Measurements from ENCODE around the gene C17orf107. TPM values are rescaled to one million over a fixed set of nuclear protein-coding genes. Genes with fewer than 3 reads are reported as not detected.
A peak's percentile ranks its signal among the peaks of the same experiment; 100 is the strongest.

The C17orf107 gene
- total and polyA plus RNA-seq, 2 of the 13 experiments (the other 11 are each of a cell fraction or from before 2014, with no cell fraction given) = 0.20 to 0.59 TPM

DNA sequence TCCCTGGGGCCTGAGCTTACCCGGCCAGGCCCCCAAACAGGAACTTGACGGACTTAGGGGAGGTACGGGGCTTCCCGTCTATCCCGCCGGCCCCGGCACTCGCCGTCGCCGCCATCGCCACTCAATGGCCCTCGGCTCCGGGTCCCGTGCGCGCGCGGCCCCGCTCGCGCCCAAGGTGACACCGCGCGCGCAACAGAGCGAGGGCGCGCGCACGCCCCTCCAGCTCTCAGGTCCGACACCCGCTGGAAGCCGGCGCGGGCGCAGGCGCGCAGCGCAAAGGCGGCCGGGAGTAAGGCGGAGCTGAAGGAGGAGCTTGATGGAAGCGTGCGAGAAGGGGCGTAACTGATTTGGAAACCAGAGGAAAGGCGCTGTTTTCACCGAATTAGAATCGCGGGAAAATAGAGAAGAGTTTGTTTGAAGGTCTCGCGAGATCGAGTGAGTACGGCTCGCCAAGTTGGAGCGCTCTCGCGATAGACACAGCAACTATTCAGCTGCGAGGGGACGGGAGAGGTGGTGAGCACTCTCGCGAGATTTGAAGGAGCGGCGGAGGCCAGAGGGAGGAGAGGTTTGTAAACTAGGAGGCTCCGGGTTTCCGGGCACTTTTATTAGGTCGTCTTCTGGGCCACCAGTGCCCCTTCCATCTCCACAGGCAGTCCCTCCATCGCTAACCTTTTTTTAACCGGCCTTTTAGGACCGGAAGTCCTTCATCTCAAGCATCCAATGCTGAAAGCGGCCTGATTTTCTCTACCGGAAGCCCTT, 40.6 kb downstream of the C17orf107 start, which contains the start of the genes RNF167 and SLC25A11 (continued):
- TF ChIP-seq, protein P1, sequence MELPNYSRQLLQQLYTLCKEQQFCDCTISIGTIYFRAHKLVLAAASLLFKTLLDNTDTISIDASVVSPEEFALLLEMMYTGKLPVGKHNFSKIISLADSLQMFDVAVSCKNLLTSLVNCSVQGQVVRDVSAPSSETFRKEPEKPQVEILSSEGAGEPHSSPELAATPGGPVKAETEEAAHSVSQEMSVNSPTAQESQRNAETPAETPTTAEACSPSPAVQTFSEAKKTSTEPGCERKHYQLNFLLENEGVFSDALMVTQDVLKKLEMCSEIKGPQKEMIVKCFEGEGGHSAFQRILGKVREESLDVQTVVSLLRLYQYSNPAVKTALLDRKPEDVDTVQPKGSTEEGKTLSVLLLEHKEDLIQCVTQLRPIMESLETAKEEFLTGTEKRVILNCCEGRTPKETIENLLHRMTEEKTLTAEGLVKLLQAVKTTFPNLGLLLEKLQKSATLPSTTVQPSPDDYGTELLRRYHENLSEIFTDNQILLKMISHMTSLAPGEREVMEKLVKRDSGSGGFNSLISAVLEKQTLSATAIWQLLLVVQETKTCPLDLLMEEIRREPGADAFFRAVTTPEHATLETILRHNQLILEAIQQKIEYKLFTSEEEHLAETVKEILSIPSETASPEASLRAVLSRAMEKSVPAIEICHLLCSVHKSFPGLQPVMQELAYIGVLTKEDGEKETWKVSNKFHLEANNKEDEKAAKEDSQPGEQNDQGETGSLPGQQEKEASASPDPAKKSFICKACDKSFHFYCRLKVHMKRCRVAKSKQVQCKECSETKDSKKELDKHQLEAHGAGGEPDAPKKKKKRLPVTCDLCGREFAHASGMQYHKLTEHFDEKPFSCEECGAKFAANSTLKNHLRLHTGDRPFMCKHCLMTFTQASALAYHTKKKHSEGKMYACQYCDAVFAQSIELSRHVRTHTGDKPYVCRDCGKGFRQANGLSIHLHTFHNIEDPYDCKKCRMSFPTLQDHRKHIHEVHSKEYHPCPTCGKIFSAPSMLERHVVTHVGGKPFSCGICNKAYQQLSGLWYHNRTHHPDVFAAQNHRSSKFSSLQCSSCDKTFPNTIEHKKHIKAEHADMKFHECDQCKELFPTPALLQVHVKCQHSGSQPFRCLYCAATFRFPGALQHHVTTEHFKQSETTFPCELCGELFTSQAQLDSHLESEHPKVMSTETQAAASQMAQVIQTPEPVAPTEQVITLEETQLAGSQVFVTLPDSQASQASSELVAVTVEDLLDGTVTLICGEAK (IDR thresholded peaks at IDR 0.05) = peak; percentile 55; the same call in 1 of the 2 replicates
- TF ChIP-seq, protein P1 (CRISPR knock-in tag; IDR thresholded peaks at IDR 0.05) = no peak
- TF ChIP-seq EZH2 (conservative IDR thresholded peaks at IDR 0.05; ENCODE audit: low read depth, low read length) = no peak
- TF ChIP-seq ZFP36L2 (CRISPR knock-in tag; IDR thresholded peaks at IDR 0.05) = no peak
- TF ChIP-seq ZNF205 (CRISPR knock-in tag; IDR thresholded peaks at IDR 0.05) = no peak
- no peak for TF ChIP-seq ZBTB26 (CRISPR knock-in tag; IDR thresholded peaks at IDR 0.05; ENCODE audit: borderline replicate concordance)
- no peak for TF ChIP-seq PTBP1 (IDR thresholded peaks at IDR 0.05; ENCODE audit: low read depth, low read length, poor library complexity, severe bottlenecking)
- TF ChIP-seq ZNF17 (CRISPR knock-in tag; IDR thresholded peaks at IDR 0.05) = no peak
- no peak for TF ChIP-seq CREBL2 (CRISPR knock-in tag; IDR thresholded peaks at IDR 0.05; ENCODE audit: borderline replicate concordance)
- no peak for TF ChIP-seq NKX3-1 (CRISPR knock-in tag; IDR thresholded peaks at IDR 0.05)
- no peak for TF ChIP-seq HMGA1 (CRISPR knock-in tag; conservative IDR thresholded peaks at IDR 0.05)
- TF ChIP-seq RXRA (CRISPR knock-in tag; IDR thresholded peaks at IDR 0.05) = no peak
- peak; percentile 85 for TF ChIP-seq ZNF282 (IDR thresholded peaks at IDR 0.05; ENCODE audit: partially characterized antibody)
- TF ChIP-seq REXO4 (CRISPR knock-in tag; IDR thresholded peaks at IDR 0.05; ENCODE audit: borderline replicate concordance) = no peak
- TF ChIP-seq, protein P2, sequence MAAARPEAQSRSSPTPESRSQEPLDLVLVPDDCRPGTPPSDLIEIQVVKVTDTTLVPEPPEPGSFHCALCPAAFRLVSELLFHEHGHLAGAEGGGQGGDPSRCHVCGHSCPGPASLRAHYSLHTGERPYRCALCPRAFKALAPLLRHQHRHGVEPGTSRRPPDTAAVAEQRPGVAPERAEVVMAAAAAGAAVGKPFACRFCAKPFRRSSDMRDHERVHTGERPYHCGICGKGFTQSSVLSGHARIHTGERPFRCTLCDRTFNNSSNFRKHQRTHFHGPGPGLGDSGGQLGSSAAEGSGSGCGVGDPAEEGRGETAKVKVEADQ (CRISPR knock-in tag; IDR thresholded peaks at IDR 0.05; ENCODE audit: borderline replicate concordance) = no peak; the same call in 1 of the 2 replicates
- TF ChIP-seq CCAR2 (optimal IDR thresholded peaks at IDR 0.05; ENCODE audit: low read depth, low read length) = no peak
- TF ChIP-seq ZNF562 (CRISPR knock-in tag; IDR thresholded peaks at IDR 0.05; ENCODE audit: borderline replicate concordance) = no peak

Data from HepG2 (cell line).